HTERT RPE-1 (cell line): ENCODE results near the gene SHISAL2B.
"Not testable (repeated sequence)": the region's sequence is repeated elsewhere in the genome, so short reads cannot be mapped to it uniquely, and the experiment has no call there.

Experiments used
- in situ Hi-C: fragments of 300-500 bp; cut with MboI; formaldehyde crosslinking; loops from 4 replicates; pipeline ENCODE4 v1.14.3; 2020; ENCODE audit warnings: low sequenced_read_pairs

The SHISAL2B gene

GRCh38 chr5:64696414-64696813 lies 6.1 kb downstream of the SHISAL2B start:
- in situ Hi-C loops, result not testable (repeated sequence)

- in situ Hi-C loops, result no loop called here
Measured at GRCh38 chr5:64700765-64701164, 10.5 kb downstream of the SHISAL2B start.

GRCh38 chr5:64706074-64706473 lies 15.8 kb downstream of the SHISAL2B start:
- in situ Hi-C loops, result not testable (repeated sequence)

- in situ Hi-C loops, result no loop called here
Measured at GRCh38 chr5:64707191-64707590, 16.9 kb downstream of the SHISAL2B start.

GRCh38 chr5:64714495-64714894 lies 24.2 kb downstream of the SHISAL2B start:
- in situ Hi-C loops, result not testable (repeated sequence)

GRCh38 chr5:64722588-64722987 lies 32.3 kb downstream of the SHISAL2B start:
- in situ Hi-C loops, result no loop called here

- in situ Hi-C loops, result no loop called here
Measured at GRCh38 chr5:64727150-64727549, 36.8 kb downstream of the SHISAL2B start.

- in situ Hi-C loops, result no loop called here
Measured at GRCh38 chr5:64742411-64742810, 52.1 kb downstream of the SHISAL2B start.

GRCh38 chr5:64742821-64743220 lies 52.5 kb downstream of the SHISAL2B start:
- in situ Hi-C loops, result no loop called here

- in situ Hi-C loops, result no loop called here
Measured at GRCh38 chr5:64744914-64745313, 54.6 kb downstream of the SHISAL2B start.

GRCh38 chr5:64746446-64746845 lies 56.1 kb downstream of the SHISAL2B start:
- in situ Hi-C loops, result no loop called here

- in situ Hi-C loops, result no loop called here
Measured at GRCh38 chr5:64749385-64749784, 59.1 kb downstream of the SHISAL2B start.

GRCh38 chr5:64754066-64754465 lies 63.8 kb downstream of the SHISAL2B start:
- in situ Hi-C loops, result no loop called here

- in situ Hi-C loops, result no loop called here
Measured at GRCh38 chr5:64758901-64759300, 68.6 kb downstream of the SHISAL2B start.

- in situ Hi-C loops, result no loop called here
Measured at GRCh38 chr5:64759960-64760660, 69.8 kb downstream of the SHISAL2B start.

GRCh38 chr5:64763948-64764503 lies 73.7 kb downstream of the SHISAL2B start:
- in situ Hi-C loops, result no loop called here

GRCh38 chr5:64765804-64766504 lies 75.7 kb downstream of the SHISAL2B start:
- in situ Hi-C loops, result no loop called here

- in situ Hi-C loops, result no loop called here
Measured at GRCh38 chr5:64766941-64767340, 76.6 kb downstream of the SHISAL2B start.
